HCT116 (cell line): ENCODE data around the gene PDE4D.

Experiments used
- CBX3 ChIP-seq: IDR thresholded peaks from 2 replicates; pipeline ENCODE4 v1.6.1; 2012; ENCODE audit warnings: low read depth
- EZH2 ChIP-seq: fragments of 200-600 bp; sonication (generic); IDR thresholded peaks from 2 replicates; pipeline ENCODE4 v1.6.1; 2017; ENCODE audit warnings: antibody characterized with exemption, mixed run types
- EZH2phosphoT487 ChIP-seq: fragments of 200-600 bp; IDR thresholded peaks from 2 replicates; pipeline ENCODE4 v1.6.1; 2018; ENCODE audit warnings: antibody characterized with exemption, borderline replicate concordance
- JUND ChIP-seq: IDR thresholded peaks from 2 replicates; pipeline ENCODE4 v1.6.1; 2012
- POLR2A ChIP-seq: IDR thresholded peaks from 2 replicates; pipeline ENCODE4 v1.7.0; 2011; ENCODE audit warnings: borderline replicate concordance; ENCODE audit not compliant: insufficient read depth, insufficient read length; ENCODE audit errors: extremely low read depth
- SP1 ChIP-seq: IDR thresholded peaks from 2 replicates; pipeline ENCODE4 v1.6.1; 2012; ENCODE audit warnings: low read depth
- TF ChIP-seq, protein P1 (sequence below), 3 experiments: fragments of 200-600 bp in 1 of 3; sonication (generic) in 1 of 3; IDR thresholded peaks in 2 of 3; conservative IDR thresholded peaks in 1 of 3; 2 replicates each; pipeline ENCODE4 v1.5.1; 2012 to 2017; ENCODE audit warnings: low read depth in 2 of 3, low read length in 2 of 3, antibody characterized with exemption in 1 of 3, borderline replicate concordance in 1 of 3, control low read depth in 1 of 3, mild to moderate bottlenecking in 1 of 3, mixed read lengths in 1 of 3, mixed run types in 1 of 3, moderate library complexity in 1 of 3; ENCODE audit not compliant: insufficient read depth in 1 of 3
- TF ChIP-seq, protein P2 (sequence below): IDR thresholded peaks from 2 replicates; pipeline ENCODE4 v1.6.1; 2012

DNA sequence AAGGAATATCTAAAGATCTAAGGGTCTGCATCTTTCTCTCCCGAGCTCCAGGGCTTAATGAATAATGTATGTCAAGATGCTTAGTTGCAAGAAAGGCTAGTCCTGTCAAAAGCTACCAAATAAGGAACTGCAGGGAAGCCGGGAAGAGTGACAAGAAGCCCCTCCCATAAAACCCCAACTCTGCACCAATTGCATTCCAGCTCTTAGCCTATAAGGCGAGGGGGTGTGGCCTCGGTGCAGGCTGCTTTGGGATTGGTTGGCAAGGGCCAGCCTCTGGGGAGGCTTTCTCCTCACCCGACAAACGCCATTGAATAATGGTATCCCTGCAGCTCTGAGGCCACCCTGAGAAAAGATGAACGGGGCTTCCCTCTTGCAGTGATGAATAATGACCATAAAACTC is 893.7 kb downstream of the PDE4D start:
- TF ChIP-seq, protein P1, sequence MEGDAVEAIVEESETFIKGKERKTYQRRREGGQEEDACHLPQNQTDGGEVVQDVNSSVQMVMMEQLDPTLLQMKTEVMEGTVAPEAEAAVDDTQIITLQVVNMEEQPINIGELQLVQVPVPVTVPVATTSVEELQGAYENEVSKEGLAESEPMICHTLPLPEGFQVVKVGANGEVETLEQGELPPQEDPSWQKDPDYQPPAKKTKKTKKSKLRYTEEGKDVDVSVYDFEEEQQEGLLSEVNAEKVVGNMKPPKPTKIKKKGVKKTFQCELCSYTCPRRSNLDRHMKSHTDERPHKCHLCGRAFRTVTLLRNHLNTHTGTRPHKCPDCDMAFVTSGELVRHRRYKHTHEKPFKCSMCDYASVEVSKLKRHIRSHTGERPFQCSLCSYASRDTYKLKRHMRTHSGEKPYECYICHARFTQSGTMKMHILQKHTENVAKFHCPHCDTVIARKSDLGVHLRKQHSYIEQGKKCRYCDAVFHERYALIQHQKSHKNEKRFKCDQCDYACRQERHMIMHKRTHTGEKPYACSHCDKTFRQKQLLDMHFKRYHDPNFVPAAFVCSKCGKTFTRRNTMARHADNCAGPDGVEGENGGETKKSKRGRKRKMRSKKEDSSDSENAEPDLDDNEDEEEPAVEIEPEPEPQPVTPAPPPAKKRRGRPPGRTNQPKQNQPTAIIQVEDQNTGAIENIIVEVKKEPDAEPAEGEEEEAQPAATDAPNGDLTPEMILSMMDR (IDR thresholded peaks at IDR 0.05 in 2 of 3, conservative IDR thresholded peaks at IDR 0.05 in 1 of 3; ENCODE audit: borderline replicate concordance in 1 of 3, insufficient read depth in 1 of 3, low read depth in 2 of 3, low read length in 2 of 3) = no peak
- TF ChIP-seq JUND (no peak), EZH2phosphoT487 (no peak), POLR2A (no peak), EZH2 (no peak), SP1 (no peak), CBX3 (no peak)
- TF ChIP-seq, protein P2, sequence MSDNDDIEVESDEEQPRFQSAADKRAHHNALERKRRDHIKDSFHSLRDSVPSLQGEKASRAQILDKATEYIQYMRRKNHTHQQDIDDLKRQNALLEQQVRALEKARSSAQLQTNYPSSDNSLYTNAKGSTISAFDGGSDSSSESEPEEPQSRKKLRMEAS = no peak
